ENCODE measurements around the gene DNAJC8. TPM values are rescaled to one million over a fixed set of nuclear protein-coding genes. Genes with fewer than 3 reads are reported as not detected.

DNAJC8 gene
- total and polyA plus RNA-seq, 10 of the 15 experiments (the other 5 are each of a cell fraction or from before 2014, with no cell fraction given), result 91.2 to 296 (median 152) TPM

- TF ChIP-seq ZBTB4 (CRISPR knock-in tag; IDR thresholded peaks at IDR 0.05), result no peak
- TF ChIP-seq DPF2 (IDR thresholded peaks at IDR 0.05), result peak; percentile 60; the same call in 1 of the 2 replicates
- no peak for TF ChIP-seq SUZ12 (IDR thresholded peaks at IDR 0.05; ENCODE audit: unreplicated experiment)
- TF ChIP-seq ZNF622 (IDR thresholded peaks at IDR 0.05), result no peak
- no peak for TF ChIP-seq KLF5 (IDR thresholded peaks at IDR 0.05; ENCODE audit: partially characterized antibody)
- no peak for TF ChIP-seq TCF7 (IDR thresholded peaks at IDR 0.05; ENCODE audit: borderline replicate concordance)
- no peak for TF ChIP-seq SMC3 (IDR thresholded peaks at IDR 0.05; ENCODE audit: borderline replicate concordance, low read length)
- no peak for TF ChIP-seq CUX1 (IDR thresholded peaks at IDR 0.05; ENCODE audit: insufficient replicate concordance, low read depth, low read length)
- no peak for TF ChIP-seq BRCA1 (IDR thresholded peaks at IDR 0.05; ENCODE audit: low read depth, low read length)
- no peak for TF ChIP-seq TBL1XR1 (IDR thresholded peaks at IDR 0.05; ENCODE audit: low read depth, low read length)
- no peak for TF ChIP-seq CEBPB (IDR thresholded peaks at IDR 0.05; ENCODE audit: borderline replicate concordance in 1 of 2, low read depth in 2 of 2, low read length in 2 of 2)
- peak; percentile 65; the same call in 1 of the 2 replicates for TF ChIP-seq PAX8 (IDR thresholded peaks at IDR 0.05)
- peak; percentile 73 for TF ChIP-seq CREM (IDR thresholded peaks at IDR 0.05; ENCODE audit: low read depth)
- no peak for TF ChIP-seq IRF4 (IDR thresholded peaks at IDR 0.05; ENCODE audit: low read depth, low read length)
- peak; percentile 77; the same call in 1 of the 2 replicates for TF ChIP-seq NBN (IDR thresholded peaks at IDR 0.05)
- TF ChIP-seq, protein P1, sequence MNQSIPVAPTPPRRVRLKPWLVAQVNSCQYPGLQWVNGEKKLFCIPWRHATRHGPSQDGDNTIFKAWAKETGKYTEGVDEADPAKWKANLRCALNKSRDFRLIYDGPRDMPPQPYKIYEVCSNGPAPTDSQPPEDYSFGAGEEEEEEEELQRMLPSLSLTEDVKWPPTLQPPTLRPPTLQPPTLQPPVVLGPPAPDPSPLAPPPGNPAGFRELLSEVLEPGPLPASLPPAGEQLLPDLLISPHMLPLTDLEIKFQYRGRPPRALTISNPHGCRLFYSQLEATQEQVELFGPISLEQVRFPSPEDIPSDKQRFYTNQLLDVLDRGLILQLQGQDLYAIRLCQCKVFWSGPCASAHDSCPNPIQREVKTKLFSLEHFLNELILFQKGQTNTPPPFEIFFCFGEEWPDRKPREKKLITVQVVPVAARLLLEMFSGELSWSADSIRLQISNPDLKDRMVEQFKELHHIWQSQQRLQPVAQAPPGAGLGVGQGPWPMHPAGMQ (IDR thresholded peaks at IDR 0.05; ENCODE audit: borderline replicate concordance), result no peak
- peak; percentile 37; the same call in 1 of the 2 replicates for TF ChIP-seq BACH1 (IDR thresholded peaks at IDR 0.05; ENCODE audit: borderline replicate concordance)
- no peak for TF ChIP-seq ZZZ3 (IDR thresholded peaks at IDR 0.05; ENCODE audit: control insufficient read depth, insufficient read length, low read depth)
- no peak for TF ChIP-seq ZBED1 (IDR thresholded peaks at IDR 0.05; ENCODE audit: borderline replicate concordance)
- no peak for TF ChIP-seq BMI1 (IDR thresholded peaks at IDR 0.05; ENCODE audit: borderline replicate concordance)
- TF ChIP-seq GATAD2B (conservative IDR thresholded peaks at IDR 0.05; ENCODE audit: low read depth), result peak; percentile 68
- TF ChIP-seq POLR2A (IDR thresholded peaks at IDR 0.05; ENCODE audit: low read depth, low read length), result peak; percentile 99
Measured at GRCh38 chr1:28235755-28236655, 3.2 kb upstream of the DNAJC8 start, which contains the start of gene ATP5IF1 (continued).

Data from GM12878 (cell line).